Skeletal muscle satellite cell (primary cell): Measurements from ENCODE around the gene TFAM. TPM values are rescaled to one million over a fixed set of nuclear protein-coding genes. Genes with fewer than 3 reads are reported as not detected.

ENCODE experiments used
- H3K27me3 ChIP-seq: 2 replicates; pipeline ENCODE4 v1.7.0; 2013; ENCODE audit warnings: low read length; ENCODE audit not compliant: control insufficient read depth, insufficient read depth
- H3K36me3 ChIP-seq: 2 replicates; pipeline ENCODE4 v1.7.0; 2013; ENCODE audit warnings: mild to moderate bottlenecking, control low read depth, low read length; ENCODE audit not compliant: insufficient read depth
- H3K4me1 ChIP-seq: 2 replicates; pipeline ENCODE4 v1.7.0; 2013; ENCODE audit warnings: low read length; ENCODE audit not compliant: control insufficient read depth, insufficient read depth
- H3K4me2 ChIP-seq: 2 replicates; pipeline ENCODE4 v1.7.0; 2013; ENCODE audit warnings: mild to moderate bottlenecking, low read length
- H3K4me3 ChIP-seq: 2 replicates; pipeline ENCODE4 v1.7.0; 2013; ENCODE audit warnings: low read length
- H3K9ac ChIP-seq: 2 replicates; pipeline ENCODE4 v1.7.0; 2013; ENCODE audit warnings: mild to moderate bottlenecking, low read depth, low read length, moderate library complexity
- H3K9me3 ChIP-seq: replicated peaks from 2 replicates; pipeline ENCODE4 v1.7.0; 2013; ENCODE audit warnings: mild to moderate bottlenecking, control low read depth, low read length
- total RNA-seq: library from RNA; depleted of rRNA; stranded (reverse); fragments of >200 nt; gene quantifications from 2 replicates; pipeline ENCODE4 v1.2.3, GENCODE V29; 2012; rRNA removed

Gene TFAM
- 32.3 and 43.1 TPM in 2 replicates for total RNA-seq

DNA sequence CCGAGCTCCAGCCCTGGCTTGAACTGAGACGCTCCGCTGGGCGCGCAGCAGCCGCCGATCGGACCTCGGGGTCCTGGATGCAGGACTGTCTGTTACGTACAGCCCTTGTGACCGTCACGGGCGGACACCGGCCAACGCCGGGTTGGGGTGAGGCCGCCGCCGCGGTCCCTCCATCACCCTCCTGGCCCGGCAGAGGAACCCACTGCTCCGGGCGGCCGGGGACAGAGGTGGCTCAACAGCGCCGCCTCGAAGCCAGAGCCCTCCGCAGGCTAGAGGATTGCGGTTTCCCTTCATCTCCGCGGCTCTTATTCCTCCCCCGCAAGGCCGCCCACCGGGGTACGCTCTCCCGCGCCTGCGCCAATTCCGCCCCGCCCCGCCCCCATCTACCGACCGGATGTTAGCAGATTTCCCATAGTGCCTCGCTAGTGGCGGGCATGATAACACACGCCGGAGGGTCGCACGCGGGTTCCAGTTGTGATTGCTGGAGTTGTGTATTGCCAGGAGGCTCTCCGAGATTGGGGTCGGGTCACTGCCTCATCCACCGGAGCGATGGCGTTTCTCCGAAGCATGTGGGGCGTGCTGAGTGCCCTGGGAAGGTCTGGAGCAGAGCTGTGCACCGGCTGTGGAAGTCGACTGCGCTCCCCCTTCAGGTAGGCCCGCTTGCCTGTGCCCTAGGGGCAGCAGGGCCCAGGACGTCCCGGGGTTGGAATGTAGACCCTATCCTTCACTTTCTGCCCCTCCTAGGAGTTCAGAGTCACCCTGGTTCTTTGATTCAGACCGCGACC is at the start of gene TFAM:
TSS of gene TFAM (plus strand) at position 412 of the 785 bp plus-strand sequence. CDS start at position 550, 138 bp downstream.
- H3K4me1 ChIP-seq = peaks cover 17% of the 10 kb centered on the region
- peak within 1 kb of the TSS; percentile 93 for H3K9ac ChIP-seq
- peaks cover 28% of the 10 kb centered on the region for H3K36me3 ChIP-seq
- peak within 1 kb of the TSS; percentile 84 for H3K4me2 ChIP-seq
- peak within 1 kb of the TSS; percentile 93 for H3K4me3 ChIP-seq
- no peaks in the 10 kb centered on the region for H3K27me3 ChIP-seq
- no peaks in the 10 kb centered on the region for H3K9me3 ChIP-seq

DNA sequence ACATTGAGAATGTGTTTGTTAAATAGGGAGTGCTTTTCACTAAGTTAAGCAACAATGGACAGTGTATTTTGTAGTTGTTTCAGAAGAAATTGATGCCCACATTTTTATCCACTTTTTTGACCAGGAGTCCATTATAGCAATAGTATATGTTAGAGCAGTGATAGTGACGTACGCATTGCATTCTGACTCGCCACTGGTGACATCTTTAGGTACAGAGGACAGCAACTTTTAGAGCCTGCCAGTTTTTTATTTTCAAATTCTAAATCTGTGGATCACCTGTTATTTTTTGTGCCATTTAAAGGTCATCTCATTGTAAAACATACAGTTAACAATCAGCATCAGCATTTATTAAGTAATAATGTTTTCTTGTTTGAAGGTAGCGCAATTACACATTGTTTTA is 49.0 kb upstream of the TFAM start:
- Histone ChIP-seq H3K4me1 (peaks cover 6% of the 10 kb centered on the region), H3K9ac (no peak overlapping the region), H3K36me3 (no peaks in the 10 kb centered on the region), H3K9me3 (no peaks in the 10 kb centered on the region), H3K27me3 (peaks cover 10% of the 10 kb centered on the region), H3K4me2 (peak overlapping the region; percentile 78), H3K4me3 (peak overlapping the region; percentile 96)

DNA sequence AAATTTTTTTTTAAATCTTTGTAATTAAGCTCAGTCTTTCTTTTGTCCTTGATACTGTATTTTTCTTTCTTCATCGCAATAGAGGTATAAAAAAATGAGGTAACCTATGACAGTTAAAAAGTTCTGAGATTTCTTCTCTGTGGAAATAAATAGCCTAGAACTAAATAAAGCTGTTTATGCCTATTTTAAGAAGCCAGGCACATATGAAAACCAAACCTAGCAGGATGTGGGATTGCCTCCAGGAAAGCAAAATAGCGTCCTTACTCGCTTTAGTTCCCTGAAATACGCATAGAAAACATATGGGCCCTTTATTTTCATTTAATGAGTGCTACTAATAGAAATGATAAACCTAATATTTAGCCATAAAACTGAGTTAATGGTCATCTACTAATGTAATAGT is 43.8 kb upstream of the TFAM start:
- Histone ChIP-seq H3K9me3 (no peaks in the 10 kb centered on the region), H3K27me3 (no peaks in the 10 kb centered on the region), H3K36me3 (no peaks in the 10 kb centered on the region), H3K9ac (no peak overlapping the region), H3K4me2 (no peak overlapping the region), H3K4me3 (no peak overlapping the region), H3K4me1 (no peaks in the 10 kb centered on the region)

DNA sequence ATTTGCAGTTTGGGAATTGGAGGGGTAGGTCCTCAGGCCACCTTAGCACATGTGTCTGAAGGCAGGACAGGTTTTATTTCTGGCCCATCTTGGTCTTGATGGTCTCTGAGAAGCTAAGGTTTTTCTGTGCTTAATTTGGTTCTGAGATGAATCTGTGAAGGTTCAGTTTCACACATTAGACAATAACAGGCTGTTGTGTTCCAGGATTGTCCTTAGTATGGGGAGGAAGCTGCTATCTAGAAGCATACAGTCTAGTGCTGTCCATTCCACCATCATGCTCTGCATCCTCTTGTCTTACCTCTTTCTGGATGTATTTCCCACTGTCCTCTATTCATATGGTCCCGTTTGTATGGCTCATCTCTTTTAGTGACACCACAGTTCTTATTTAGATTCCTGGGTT is 43.3 kb upstream of the TFAM start:
- no peak overlapping the region for H3K4me3 ChIP-seq
- H3K27me3 ChIP-seq = no peaks in the 10 kb centered on the region
- H3K9ac ChIP-seq = no peak overlapping the region
- H3K9me3 ChIP-seq = no peaks in the 10 kb centered on the region
- no peaks in the 10 kb centered on the region for H3K4me1 ChIP-seq
- no peak overlapping the region for H3K4me2 ChIP-seq
- no peaks in the 10 kb centered on the region for H3K36me3 ChIP-seq

DNA sequence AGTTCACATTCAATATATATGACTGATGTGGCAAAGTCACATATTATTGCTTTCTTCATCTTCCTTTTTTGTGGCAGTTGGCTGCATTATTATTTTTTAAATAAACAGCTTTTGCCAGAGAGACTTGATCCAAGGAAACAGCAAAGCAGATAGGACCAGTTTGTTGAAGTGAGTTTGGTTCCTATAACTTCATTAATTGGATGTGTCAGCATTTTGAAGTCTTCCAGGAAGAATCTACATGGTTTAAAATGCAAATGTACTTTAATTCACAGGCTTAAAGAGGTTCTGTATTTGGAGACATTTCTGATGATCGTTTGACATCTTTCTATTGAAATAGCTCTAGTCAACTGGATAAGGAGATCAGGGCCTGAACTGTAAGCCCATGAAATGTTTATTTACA is 37.2 kb upstream of the TFAM start:
- Histone ChIP-seq H3K9me3 (no peaks in the 10 kb centered on the region), H3K36me3 (no peaks in the 10 kb centered on the region), H3K4me3 (no peak overlapping the region), H3K9ac (no peak overlapping the region), H3K4me1 (peaks cover 3% of the 10 kb centered on the region), H3K27me3 (no peaks in the 10 kb centered on the region), H3K4me2 (no peak overlapping the region)

DNA sequence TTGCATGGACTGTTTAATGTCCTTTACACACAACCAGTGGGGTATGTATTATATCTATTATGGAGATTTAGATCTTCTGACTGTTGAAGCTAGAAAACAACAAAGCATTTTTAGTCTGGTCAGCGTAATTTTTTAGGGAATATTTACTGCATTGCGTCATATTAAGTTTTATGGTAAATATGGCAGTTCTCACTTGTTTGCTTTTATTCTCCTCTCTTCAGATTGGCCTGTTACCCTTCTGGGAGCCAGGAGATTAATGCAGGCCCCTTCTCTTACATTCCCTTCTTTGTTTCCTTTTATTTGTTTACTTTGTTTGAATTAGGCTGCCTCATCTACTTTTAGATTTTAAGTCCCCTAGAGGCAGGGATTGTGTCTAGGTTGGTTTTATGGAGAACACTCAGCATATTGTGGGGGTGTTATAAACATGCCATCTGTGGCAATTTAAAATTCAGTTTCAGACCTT is 36.6 kb upstream of the TFAM start:
- no peak overlapping the region for H3K9ac ChIP-seq
- H3K27me3 ChIP-seq = no peaks in the 10 kb centered on the region
- no peak overlapping the region for H3K4me3 ChIP-seq
- H3K9me3 ChIP-seq = no peaks in the 10 kb centered on the region
- H3K36me3 ChIP-seq = no peaks in the 10 kb centered on the region
- no peak overlapping the region for H3K4me2 ChIP-seq
- peaks cover 6% of the 10 kb centered on the region for H3K4me1 ChIP-seq

DNA sequence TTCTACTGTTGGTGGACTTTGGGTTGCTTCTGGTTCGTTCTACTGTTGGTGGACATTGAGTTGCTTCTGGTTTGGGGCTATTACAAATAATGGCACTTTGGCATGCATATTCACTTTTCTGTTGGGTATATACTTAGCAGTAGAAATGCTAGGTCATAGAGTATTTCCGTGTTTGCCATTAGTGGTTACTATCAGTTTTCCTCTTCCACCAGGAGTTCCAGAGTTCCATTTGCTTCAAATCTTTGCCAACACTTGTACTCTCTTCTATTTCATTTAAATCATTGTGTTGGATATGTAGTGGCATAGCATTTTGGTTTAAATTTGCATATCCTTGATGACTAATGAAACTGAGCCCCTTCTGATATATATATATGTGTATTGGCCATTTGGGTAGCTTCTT is 35.2 kb upstream of the TFAM start:
- H3K27me3 ChIP-seq = no peaks in the 10 kb centered on the region
- H3K36me3 ChIP-seq = no peaks in the 10 kb centered on the region
- H3K4me2 ChIP-seq = no peak overlapping the region
- H3K4me1 ChIP-seq = peaks cover 6% of the 10 kb centered on the region
- no peaks in the 10 kb centered on the region for H3K9me3 ChIP-seq
- no peak overlapping the region for H3K9ac ChIP-seq
- H3K4me3 ChIP-seq = no peak overlapping the region

DNA sequence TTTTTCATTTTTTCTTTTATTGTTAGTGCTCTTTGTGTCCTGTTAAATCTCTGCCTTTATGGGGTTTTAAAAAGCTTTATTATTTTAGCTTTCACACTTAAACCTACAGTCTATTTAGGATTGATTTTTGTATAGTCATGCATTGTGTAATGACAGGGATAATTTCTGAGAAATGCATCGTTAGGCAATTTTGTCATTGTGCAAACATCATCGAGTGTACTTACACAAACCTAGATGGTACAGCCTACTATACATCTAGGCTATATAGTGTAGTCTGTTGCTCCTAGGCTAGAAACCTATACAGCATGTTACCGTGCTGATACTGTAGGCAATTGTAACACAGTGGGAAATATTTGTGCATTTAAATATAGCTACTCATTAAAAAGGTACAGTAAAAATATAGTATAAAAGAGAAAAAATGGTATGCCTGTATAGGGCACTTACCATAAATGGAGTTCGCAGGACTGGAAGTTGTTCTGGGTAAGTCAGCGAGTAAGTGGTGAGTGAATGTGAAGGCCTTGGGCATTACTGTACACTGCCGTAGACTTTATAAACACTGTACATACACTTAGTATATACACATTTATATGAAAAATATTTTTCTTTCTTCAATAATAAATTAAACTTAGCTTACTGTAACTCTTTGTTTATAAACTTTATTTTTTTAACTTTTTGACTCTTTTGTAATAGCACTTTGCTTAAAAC is 34.4 kb upstream of the TFAM start:
- Histone ChIP-seq H3K36me3 (no peaks in the 10 kb centered on the region), H3K4me3 (no peak overlapping the region), H3K9me3 (no peaks in the 10 kb centered on the region), H3K27me3 (no peaks in the 10 kb centered on the region), H3K4me1 (peaks cover 6% of the 10 kb centered on the region), H3K9ac (no peak overlapping the region), H3K4me2 (no peak overlapping the region)

DNA sequence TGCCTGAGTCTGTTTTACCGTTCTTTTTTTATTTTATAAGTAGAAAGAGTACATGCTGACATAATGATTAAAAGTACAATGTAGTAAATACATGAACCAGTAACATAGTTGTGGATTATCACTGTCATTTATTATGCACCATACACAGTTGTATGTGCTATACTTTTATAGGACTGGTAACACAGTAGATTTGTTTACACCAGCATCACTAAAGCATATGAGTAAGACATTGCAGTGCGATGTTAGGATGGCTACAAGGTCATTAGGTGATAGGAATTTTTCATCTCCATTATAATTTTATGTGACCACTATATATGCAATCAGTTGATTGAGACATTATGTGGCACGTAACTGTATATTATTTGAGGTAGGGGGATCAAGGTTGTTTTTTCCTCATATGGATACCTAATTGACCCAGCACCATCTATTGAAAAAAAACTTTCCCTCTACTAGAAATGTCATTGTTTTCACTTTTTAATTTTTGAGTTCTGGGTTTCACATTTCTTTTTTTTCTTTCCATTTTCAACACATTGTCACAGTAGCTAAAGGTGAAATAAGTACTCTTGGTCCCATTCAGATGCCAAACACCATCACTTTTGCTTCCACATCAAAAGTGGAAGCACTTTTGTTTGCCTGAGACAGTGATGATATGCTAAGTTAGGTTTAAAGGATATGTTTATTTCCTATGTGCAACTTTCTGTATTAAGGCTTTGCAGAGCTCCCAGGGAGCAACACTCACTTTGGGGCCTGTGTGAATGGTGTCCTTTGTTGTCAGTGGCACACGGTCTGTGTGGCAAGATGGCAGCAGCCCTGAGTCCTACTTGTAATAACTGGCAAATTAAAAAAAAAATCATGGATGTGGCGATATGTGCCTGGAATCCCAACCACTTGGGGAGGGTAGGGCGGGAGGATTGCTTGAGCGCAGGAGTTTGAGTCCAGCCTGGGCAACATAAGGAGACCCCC is 33.3 kb upstream of the TFAM start:
- Histone ChIP-seq H3K4me1 (peaks cover 6% of the 10 kb centered on the region), H3K27me3 (no peaks in the 10 kb centered on the region), H3K9ac (no peak overlapping the region), H3K9me3 (no peaks in the 10 kb centered on the region), H3K4me2 (no peak overlapping the region), H3K4me3 (no peak overlapping the region), H3K36me3 (no peaks in the 10 kb centered on the region)

DNA sequence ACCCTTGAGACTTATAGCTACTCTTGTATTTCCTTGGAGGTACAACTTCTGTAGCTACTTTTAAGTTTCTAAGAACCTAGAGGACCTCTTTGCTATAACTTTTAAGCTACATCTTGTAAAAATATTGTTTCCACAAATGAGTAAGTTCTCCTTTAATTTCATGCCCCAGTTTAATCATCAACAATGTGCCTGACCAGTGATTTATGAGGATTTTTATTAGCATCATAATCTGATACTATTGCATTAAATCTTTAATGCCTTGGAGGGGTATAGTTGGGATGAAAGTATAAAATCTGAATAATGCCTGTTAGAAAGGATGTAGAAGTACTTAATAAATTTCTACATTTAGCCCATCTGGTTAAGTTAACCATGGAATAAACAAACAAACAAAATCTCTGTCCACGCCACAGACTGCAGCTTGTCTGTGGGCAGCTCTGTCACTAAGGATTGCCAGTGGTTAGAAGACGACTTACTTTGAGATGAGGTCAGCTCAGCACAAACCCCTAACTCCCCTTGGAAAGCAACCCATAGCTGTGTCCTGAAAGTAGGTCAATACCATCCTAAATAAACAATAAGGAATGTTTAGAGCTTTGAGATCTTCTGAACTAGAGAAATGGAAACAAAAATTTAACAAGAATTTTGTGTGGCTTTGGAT is 32.1 kb upstream of the TFAM start:
- Histone ChIP-seq H3K4me2 (no peak overlapping the region), H3K9me3 (no peaks in the 10 kb centered on the region), H3K9ac (no peak overlapping the region), H3K4me1 (peaks cover 6% of the 10 kb centered on the region), H3K36me3 (no peaks in the 10 kb centered on the region), H3K27me3 (no peaks in the 10 kb centered on the region), H3K4me3 (no peak overlapping the region)

DNA sequence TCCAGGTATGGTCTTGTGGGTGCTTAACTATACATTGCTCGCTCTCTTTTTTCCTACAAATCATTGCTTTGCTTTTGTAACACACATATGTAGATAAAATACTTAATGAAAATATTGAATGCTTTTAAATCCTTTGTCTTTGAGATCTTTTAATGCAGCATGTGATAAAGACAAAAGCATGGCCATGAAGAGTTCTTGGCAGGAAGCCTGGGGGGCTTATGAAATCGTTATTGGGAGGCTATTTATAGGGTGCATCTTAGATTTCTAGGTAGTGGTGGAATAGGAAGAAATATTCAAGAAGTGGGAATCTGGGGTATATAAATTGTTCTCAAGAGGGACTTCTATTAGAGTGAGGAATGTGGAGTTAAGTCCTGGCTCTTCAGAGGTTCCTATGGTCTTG is 28.5 kb upstream of the TFAM start:
- H3K4me3 ChIP-seq = no peak overlapping the region
- H3K4me1 ChIP-seq = peaks cover 24% of the 10 kb centered on the region
- no peak overlapping the region for H3K9ac ChIP-seq
- H3K4me2 ChIP-seq = no peak overlapping the region
- no peaks in the 10 kb centered on the region for H3K9me3 ChIP-seq
- no peaks in the 10 kb centered on the region for H3K36me3 ChIP-seq
- H3K27me3 ChIP-seq = no peaks in the 10 kb centered on the region
